ENCODE measurements around the gene LIMK1. TPM values are rescaled to one million over a fixed set of nuclear protein-coding genes. Genes with fewer than 3 reads are reported as not detected.
"Not testable (repeated sequence)": the region's sequence is repeated elsewhere in the genome, so short reads cannot be mapped to it uniquely, and the experiment has no call there.

Gene LIMK1
- polyA plus RNA-seq, 5 donors = 17.0 to 29.9 (median 18.8) TPM

GRCh38 chr7:74121401-74122249 lies 38.0 kb downstream of the LIMK1 start:
- DNase-seq = no peak

- DNase-seq = not testable (repeated sequence)
These were observed 40.3 kb downstream of the LIMK1 start for GRCh38 chr7:74123892-74124291.

- DNase-seq = no peak
These were observed 42.7 kb downstream of the LIMK1 start for GRCh38 chr7:74126220-74126880.

- DNase-seq = no peak
These were observed 46.3 kb downstream of the LIMK1 start for GRCh38 chr7:74129887-74130286.

- DNase-seq = no peak
These were observed 46.9 kb downstream of the LIMK1 start for GRCh38 chr7:74130518-74130917.

GRCh38 chr7:74134117-74134620 lies 50.6 kb downstream of the LIMK1 start:
- DNase-seq = no peak

GRCh38 chr7:74138334-74138867 lies 54.8 kb downstream of the LIMK1 start:
- DNase-seq = no peak

- no peak for DNase-seq
These were observed 55.6 kb downstream of the LIMK1 start for GRCh38 chr7:74138945-74139843.

- DNase-seq = no peak
These were observed 58.1 kb downstream of the LIMK1 start for GRCh38 chr7:74141705-74142104.

GRCh38 chr7:74143383-74143782 lies 59.8 kb downstream of the LIMK1 start:
- no peak for DNase-seq

- no peak for DNase-seq
These were observed 64.9 kb downstream of the LIMK1 start for GRCh38 chr7:74148491-74148890.

GRCh38 chr7:74149071-74149470 lies 65.5 kb downstream of the LIMK1 start:
- no peak for DNase-seq

- no peak for DNase-seq
These were observed 66.0 kb downstream of the LIMK1 start for GRCh38 chr7:74149603-74150002.

GRCh38 chr7:74153736-74154135 lies 70.1 kb downstream of the LIMK1 start:
- DNase-seq = no peak

- DNase-seq = no peak
These were observed 72.3 kb downstream of the LIMK1 start for GRCh38 chr7:74155810-74156395.

GRCh38 chr7:74157605-74158004 lies 74.0 kb downstream of the LIMK1 start:
- DNase-seq = no peak

GRCh38 chr7:74164985-74165456 lies 81.4 kb downstream of the LIMK1 start:
- peak in 1 of 2 donors; percentile 11 for DNase-seq

GRCh38 chr7:74165867-74166593 lies 82.4 kb downstream of the LIMK1 start:
- no peak for DNase-seq

GRCh38 chr7:74167324-74167723 lies 83.7 kb downstream of the LIMK1 start:
- not testable (repeated sequence) for DNase-seq

Measured in right lung (tissue), 5 donors.